Skeletal muscle satellite cell (primary cell): ENCODE data around the gene TMEM182. TPM values are rescaled to one million over a fixed set of nuclear protein-coding genes. Genes with fewer than 3 reads are reported as not detected.

Experiments used
- H3K27me3 ChIP-seq: 2 replicates; pipeline ENCODE4 v1.7.0; 2013; ENCODE audit warnings: low read length; ENCODE audit not compliant: control insufficient read depth, insufficient read depth
- H3K36me3 ChIP-seq: 2 replicates; pipeline ENCODE4 v1.7.0; 2013; ENCODE audit warnings: mild to moderate bottlenecking, control low read depth, low read length; ENCODE audit not compliant: insufficient read depth
- H3K4me1 ChIP-seq: 2 replicates; pipeline ENCODE4 v1.7.0; 2013; ENCODE audit warnings: low read length; ENCODE audit not compliant: control insufficient read depth, insufficient read depth
- H3K4me2 ChIP-seq: 2 replicates; pipeline ENCODE4 v1.7.0; 2013; ENCODE audit warnings: mild to moderate bottlenecking, low read length
- H3K4me3 ChIP-seq: 2 replicates; pipeline ENCODE4 v1.7.0; 2013; ENCODE audit warnings: low read length
- H3K9ac ChIP-seq: 2 replicates; pipeline ENCODE4 v1.7.0; 2013; ENCODE audit warnings: mild to moderate bottlenecking, low read depth, low read length, moderate library complexity
- H3K9me3 ChIP-seq: replicated peaks from 2 replicates; pipeline ENCODE4 v1.7.0; 2013; ENCODE audit warnings: mild to moderate bottlenecking, control low read depth, low read length
- total RNA-seq: library from RNA; depleted of rRNA; stranded (reverse); fragments of >200 nt; gene quantifications from 2 replicates; pipeline ENCODE4 v1.2.3, GENCODE V29; 2012; rRNA removed

The TMEM182 gene, protein sequence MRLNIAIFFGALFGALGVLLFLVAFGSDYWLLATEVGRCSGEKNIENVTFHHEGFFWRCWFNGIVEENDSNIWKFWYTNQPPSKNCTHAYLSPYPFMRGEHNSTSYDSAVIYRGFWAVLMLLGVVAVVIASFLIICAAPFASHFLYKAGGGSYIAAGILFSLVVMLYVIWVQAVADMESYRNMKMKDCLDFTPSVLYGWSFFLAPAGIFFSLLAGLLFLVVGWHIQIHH
- total RNA-seq: 3.5 and 5.2 TPM in 2 replicates

DNA sequence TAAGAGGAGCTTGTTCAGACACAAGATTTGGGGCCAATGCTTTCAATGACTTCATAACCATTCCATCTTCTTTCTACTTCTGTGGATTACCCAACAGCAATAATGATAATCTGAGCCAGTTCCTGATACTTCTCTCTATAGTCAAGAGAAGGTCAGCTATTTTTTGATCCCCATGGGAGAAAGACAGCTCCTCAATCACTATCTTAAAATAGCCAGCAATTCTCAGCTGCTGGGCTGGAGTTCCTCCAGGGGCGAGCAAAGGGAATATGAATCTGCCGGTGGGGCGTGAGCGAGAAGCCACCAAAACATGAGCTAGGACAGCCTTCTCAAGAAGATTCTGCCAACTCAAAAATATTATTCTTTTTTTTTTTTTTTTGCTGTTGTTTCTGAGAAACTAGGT is at the start of gene TMEM182:
TSS of gene TMEM182 (plus strand) at position 269 of the 400 bp plus-strand sequence. CDS start 187 bp downstream, outside the sequence.
- Histone ChIP-seq H3K27me3 (no peaks in the 10 kb centered on the region), H3K9me3 (no peaks in the 10 kb centered on the region), H3K36me3 (no peaks in the 10 kb centered on the region), H3K4me3 (no peak within 1 kb of the TSS), H3K4me2 (no peak within 1 kb of the TSS), H3K9ac (no peak within 1 kb of the TSS), H3K4me1 (no peaks in the 10 kb centered on the region)

DNA sequence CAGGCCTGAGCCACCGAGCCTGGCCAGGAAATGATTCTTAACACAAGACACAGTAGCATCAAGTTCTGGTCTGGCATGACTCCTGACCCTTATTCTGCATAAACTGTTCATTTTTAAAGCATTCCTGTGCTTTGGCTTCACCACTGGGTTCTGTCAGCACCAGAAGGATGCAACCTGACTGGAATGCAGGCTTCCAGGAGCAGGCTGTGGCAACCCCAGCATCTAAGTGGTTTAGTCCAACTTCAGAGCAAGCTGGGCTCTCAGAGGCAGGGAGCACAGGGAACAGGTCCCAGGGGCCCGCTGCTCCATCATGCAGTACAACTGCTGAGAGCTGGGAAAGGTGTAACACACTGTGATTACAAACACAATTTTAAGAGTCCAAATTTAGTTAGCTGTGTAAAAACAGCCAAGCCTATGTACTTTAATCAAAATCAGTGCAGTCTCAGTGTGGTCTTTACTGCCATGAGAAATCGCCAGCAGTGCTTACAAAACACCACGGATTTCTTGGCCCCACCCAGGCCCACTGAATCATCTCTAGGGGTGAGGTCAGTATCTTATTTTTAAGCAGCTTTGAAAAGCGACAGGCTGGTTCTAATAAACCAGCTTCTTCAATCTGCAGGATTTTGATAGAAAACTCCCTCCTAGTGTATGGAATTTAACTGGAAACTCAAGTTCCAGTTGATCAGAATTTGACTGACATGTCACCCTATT is 44.4 kb upstream of the TMEM182 start:
- Histone ChIP-seq H3K36me3 (peaks cover 24% of the 10 kb centered on the region), H3K4me1 (peaks cover 4% of the 10 kb centered on the region), H3K4me3 (no peak overlapping the region)

DNA sequence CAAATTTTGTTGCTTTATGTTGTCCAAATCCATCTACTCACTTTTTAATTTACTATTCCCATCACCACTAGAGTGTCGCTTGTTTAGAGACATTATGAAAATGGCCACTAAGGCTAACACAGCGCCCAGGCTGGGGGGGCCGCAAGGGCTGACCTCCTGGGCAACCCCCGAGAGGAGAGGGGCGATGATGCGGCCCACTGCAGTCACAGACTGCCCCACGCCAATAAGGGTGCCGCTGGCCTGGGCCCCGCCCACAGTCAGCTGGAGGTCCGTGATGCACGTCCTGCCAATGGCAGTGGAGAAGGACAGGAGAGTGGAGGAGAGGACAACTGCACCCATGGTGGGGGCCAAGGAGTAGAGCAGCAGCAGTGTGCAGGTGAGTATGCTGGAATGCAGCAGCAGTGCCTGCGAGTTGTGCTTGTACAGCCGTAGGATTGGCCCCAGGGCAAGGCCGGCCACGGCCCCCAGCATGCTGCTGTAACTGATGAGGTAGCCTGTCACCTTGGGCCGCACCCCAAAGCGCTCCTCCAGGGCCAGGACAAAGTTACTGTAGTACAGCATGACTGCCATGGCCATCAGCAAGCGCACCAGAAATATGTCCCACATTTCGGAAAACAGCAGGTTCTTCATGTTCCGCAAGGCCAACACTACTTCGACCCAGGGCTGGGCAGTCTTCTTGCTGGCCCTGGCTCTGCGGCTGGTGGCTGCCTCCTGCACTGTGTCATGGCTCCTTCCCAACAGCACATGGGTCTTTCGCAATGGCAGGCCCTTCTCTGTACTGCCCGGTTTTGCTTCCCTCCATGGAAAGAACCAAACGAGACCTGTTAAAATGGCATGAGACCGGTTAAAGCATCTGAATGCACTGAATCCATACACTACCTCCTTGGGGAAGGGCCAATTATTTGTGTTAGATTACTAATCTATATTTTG is 43.2 kb upstream of the TMEM182 start:
- H3K4me1 ChIP-seq: peaks cover 4% of the 10 kb centered on the region
- H3K9ac ChIP-seq: no peak overlapping the region
- no peak overlapping the region for H3K4me2 ChIP-seq
- H3K27me3 ChIP-seq: no peaks in the 10 kb centered on the region
- peaks cover 24% of the 10 kb centered on the region for H3K36me3 ChIP-seq
- no peaks in the 10 kb centered on the region for H3K9me3 ChIP-seq
- H3K4me3 ChIP-seq: no peak overlapping the region

More for the DNA sequence above, 44.4 kb upstream of the TMEM182 start:
- Histone ChIP-seq H3K9me3 (no peaks in the 10 kb centered on the region), H3K4me2 (no peak overlapping the region), H3K9ac (no peak overlapping the region), H3K27me3 (no peaks in the 10 kb centered on the region)

DNA sequence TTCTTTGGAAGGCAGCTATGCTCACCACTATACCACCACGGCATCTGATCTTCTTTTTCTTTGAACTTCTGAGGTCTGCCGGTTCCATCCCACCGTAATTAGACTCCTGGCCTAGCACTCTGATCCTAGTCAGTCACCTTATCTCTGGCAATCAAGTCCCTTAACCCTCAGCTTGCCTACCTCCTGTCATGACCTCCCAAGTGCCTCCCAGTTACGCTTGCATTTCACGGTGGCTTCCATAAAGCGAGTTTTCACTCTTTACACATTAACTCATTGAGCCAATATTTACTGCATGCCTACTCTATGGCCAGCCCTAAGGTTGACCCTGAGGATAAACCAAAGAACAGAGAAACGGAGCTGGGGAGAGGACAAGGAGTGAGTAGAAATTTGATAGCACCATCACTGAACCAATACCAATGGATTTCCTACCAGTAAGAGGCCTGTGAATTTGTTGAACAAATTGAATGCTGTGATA is 37.8 kb upstream of the TMEM182 start:
- Histone ChIP-seq H3K4me3 (no peak overlapping the region), H3K9ac (no peak overlapping the region), H3K27me3 (no peaks in the 10 kb centered on the region), H3K4me1 (peaks cover 5% of the 10 kb centered on the region), H3K9me3 (no peaks in the 10 kb centered on the region), H3K36me3 (peaks cover 15% of the 10 kb centered on the region), H3K4me2 (no peak overlapping the region)

DNA sequence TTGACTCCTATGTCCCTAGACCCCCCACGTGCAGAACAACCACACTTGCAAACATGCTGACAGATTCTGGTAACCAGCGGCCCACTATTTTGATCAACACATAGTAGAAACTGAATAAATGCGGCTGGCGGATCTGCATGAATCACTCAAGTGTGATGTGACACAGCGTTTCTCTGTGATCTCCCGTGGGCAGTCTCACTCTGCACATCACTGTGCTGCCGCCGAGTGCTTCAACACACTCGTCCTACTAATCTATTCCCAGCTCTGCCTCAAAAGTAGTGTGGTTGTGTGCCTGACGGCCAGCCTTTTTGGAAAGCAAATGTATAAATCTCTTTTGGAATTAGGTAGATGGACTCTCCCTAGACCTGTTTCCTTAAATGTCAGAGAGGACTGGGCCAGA is 37.3 kb upstream of the TMEM182 start:
- no peaks in the 10 kb centered on the region for H3K9me3 ChIP-seq
- no peak overlapping the region for H3K4me3 ChIP-seq
- H3K9ac ChIP-seq: no peak overlapping the region
- H3K27me3 ChIP-seq: no peaks in the 10 kb centered on the region
- H3K4me1 ChIP-seq: peaks cover 5% of the 10 kb centered on the region
- H3K36me3 ChIP-seq: peaks cover 15% of the 10 kb centered on the region
- H3K4me2 ChIP-seq: no peak overlapping the region

DNA sequence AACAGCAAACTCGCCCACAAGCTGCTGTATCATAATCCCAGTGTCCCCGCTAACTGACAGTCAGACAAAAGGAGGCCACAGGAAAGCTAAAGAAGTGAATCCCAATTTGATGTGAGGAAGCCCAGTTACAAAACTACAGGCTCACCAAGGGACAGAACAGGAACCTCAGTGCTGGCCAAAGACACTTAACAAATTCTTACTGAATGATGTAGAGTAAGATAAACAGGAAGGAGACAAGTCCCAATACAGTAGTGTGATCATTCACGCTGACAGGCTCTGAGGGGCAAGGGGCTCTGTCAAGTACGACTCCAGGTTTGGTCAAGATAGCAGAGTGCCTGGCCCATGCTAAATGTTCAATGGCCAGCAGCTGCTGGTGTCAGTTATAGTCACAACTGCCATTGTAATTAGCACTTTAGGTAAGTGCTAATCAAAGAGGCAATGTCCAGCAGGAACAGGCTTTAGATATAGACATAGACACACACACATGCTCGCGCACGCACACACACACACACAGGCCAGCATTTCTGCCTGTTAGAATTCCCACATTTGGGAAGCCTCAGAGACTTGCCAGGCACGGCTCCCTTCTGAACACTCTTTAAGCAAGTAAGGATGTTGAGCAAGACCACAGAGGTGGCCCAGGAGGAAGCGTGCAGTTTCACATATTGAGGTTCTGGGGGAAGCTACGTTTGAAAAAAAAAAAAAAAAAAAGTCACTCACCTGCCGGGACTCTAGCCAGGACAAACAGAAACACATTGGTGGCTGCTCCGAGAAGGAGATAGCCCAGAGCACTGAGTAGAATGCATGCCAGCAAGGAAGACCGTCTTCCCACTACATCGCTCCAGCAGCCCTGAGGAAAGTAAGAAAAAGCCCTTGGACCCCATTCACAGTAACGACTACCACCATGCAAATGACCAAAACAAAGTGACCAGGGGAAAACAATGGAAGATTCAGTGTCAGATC is 35.4 kb upstream of the TMEM182 start:
- no peaks in the 10 kb centered on the region for H3K27me3 ChIP-seq
- H3K9ac ChIP-seq: no peak overlapping the region
- no peak overlapping the region for H3K4me2 ChIP-seq
- no peaks in the 10 kb centered on the region for H3K9me3 ChIP-seq
- H3K4me1 ChIP-seq: peaks cover 5% of the 10 kb centered on the region
- peaks cover 5% of the 10 kb centered on the region for H3K36me3 ChIP-seq
- no peak overlapping the region for H3K4me3 ChIP-seq

DNA sequence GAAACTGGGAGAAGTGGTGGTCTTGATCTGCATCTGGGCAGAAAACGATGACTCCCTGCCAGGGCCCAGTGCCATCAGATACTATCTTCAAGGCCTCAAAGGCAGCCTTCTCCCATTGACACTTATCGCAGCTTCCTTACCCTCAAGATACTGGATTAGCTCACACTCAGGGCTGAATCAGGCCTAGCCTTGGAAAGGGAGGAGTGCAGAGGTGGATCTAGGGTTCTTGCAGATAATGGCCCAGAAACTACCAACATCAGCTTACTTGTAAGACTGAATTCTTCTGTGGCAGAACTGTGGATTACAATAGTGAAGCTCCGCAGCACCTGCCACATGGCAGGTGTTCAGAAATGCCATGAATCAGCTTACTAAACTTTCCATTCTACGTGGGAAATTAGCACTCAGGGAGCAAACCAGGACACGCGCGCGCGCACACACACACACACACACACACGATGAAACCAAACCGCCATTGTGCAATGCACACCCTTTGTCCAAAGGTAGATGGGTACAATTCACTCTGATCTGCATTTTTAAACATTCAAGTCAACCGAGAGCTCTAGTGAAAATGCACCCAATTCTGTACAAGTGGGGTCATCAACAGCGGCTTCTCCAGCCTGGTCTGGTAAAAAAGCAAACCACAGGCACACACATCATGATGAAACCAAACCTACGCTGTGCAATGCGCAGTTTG is 26.3 kb upstream of the TMEM182 start:
- H3K9me3 ChIP-seq: no peaks in the 10 kb centered on the region
- H3K4me3 ChIP-seq: peak overlapping the region; percentile 85
- peak overlapping the region; percentile 95 for H3K4me2 ChIP-seq
- H3K36me3 ChIP-seq: peaks cover 5% of the 10 kb centered on the region
- H3K4me1 ChIP-seq: peaks cover 5% of the 10 kb centered on the region
- peak overlapping the region; percentile 78 for H3K9ac ChIP-seq
- H3K27me3 ChIP-seq: no peaks in the 10 kb centered on the region

DNA sequence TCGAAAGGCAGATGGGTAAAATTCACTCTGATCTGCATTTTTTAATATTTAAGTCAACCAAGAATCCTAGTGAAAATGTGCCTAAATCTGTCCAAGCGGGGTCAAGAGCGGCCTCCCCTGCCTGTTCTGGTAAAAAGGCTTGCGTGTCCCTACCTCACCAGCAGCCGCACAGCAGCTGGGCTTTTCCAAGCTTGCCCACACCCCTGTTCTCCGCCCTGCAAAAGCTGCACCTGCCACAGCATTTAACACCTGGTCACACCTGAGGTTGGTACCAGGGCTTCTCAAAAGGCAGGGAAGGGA is 25.8 kb upstream of the TMEM182 start:
- Histone ChIP-seq H3K27me3 (no peaks in the 10 kb centered on the region), H3K9ac (peak overlapping the region; percentile 78), H3K9me3 (no peaks in the 10 kb centered on the region), H3K36me3 (peaks cover 5% of the 10 kb centered on the region), H3K4me1 (peaks cover 5% of the 10 kb centered on the region), H3K4me2 (peak overlapping the region; percentile 95), H3K4me3 (peak overlapping the region; percentile 85)

DNA sequence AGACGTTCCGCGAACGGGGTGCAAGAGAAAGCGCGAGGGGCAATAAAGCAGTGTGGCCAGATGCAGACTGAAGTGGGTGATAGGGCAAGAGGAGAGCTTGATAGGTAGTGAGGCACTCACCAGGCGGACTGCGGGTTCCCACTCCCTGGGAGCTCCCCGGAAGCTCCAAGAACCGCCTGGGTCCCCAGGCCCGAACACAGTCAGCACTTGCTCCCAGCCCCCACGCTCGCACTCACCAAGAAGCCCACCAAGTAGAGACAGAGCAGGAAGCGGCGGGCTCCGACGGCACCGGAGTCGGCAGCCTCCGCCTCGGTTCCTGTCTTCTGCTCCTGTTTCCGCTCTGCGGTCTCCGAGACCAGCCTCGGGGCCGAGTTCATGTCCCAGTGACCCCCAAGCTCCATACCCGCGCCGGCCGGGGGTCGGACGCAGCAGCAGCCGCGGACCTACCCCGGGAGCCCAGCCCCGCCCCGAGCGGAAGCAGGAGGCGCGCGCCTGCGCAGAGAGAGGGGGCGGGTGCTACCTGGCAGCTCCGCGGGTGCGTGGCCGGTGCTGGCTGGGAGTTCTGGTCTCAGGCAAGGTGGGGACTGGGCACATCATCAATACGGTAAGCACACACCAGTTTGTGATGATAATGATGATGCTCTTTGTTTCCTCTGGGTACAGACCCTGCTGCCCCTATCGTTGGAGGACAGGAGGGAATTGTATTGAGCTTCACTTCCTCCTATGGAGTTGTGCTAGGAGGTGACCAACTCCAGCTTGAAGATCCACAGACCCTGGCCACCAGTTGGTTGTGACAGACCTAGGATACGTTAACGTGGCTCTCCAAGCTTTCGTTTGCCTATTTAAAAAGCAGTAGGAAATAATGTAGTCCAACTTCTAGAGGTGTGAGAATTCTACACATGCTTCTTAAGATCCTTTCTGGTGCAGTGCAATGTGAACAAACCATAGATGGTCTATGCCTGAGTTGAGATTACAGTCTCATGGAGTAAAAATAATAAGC is 25.1 kb upstream of the TMEM182 start:
- no peaks in the 10 kb centered on the region for H3K27me3 ChIP-seq
- peak overlapping the region; percentile 78 for H3K9ac ChIP-seq
- H3K4me3 ChIP-seq: peak overlapping the region; percentile 85
- peaks cover 2% of the 10 kb centered on the region for H3K36me3 ChIP-seq
- no peaks in the 10 kb centered on the region for H3K9me3 ChIP-seq
- H3K4me2 ChIP-seq: peak overlapping the region; percentile 95
- H3K4me1 ChIP-seq: peaks cover 5% of the 10 kb centered on the region
